GM23248 (cell line): ENCODE measurements around the gene GID4.

ENCODE experiments used
- EZH2 ChIP-seq: fragments of 200-600 bp; sonication (generic); IDR thresholded peaks from 2 replicates; pipeline ENCODE4 v1.6.1; 2018; ENCODE audit warnings: antibody characterized with exemption, mild to moderate bottlenecking; ENCODE audit not compliant: insufficient read depth, poor library complexity, severe bottlenecking
- EZH2phosphoT487 ChIP-seq: fragments of 200-600 bp; sonication (generic); IDR thresholded peaks from 2 replicates; pipeline ENCODE4 v1.6.1; 2018; ENCODE audit warnings: antibody characterized with exemption, moderate library complexity, mild to moderate bottlenecking, low read depth; ENCODE audit not compliant: insufficient read depth

DNA sequence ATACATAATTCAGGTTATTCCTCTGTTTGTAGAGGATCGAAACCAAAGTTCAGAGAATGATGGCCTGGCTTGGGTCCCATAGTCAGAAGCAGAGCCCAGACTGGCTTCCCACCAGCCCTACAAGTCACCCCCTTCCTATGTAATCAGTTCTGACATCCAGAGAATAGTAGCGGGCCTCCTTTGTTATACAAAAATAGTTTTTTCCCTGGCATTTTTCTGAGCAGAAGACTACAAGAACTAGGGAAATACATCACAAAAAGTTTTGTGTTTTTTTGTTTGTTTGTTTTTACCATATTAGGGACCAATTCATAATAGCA lies 19.4 kb upstream of the GID4 start:
- TF ChIP-seq EZH2, result no peak
- no peak for TF ChIP-seq EZH2phosphoT487
